NCI-H1436 treated with DMSO at 0.1 percent for 48 hours (cell line): ENCODE measurements around the gene FAM110D.
A peak's percentile ranks its signal among the peaks of the same experiment; 100 is the strongest.

Experiments
- DNase-seq: peaks from one replicate; lab custom pipeline; 2025; lab: John Stamatoyannopoulos, UW

Gene FAM110D

DNA sequence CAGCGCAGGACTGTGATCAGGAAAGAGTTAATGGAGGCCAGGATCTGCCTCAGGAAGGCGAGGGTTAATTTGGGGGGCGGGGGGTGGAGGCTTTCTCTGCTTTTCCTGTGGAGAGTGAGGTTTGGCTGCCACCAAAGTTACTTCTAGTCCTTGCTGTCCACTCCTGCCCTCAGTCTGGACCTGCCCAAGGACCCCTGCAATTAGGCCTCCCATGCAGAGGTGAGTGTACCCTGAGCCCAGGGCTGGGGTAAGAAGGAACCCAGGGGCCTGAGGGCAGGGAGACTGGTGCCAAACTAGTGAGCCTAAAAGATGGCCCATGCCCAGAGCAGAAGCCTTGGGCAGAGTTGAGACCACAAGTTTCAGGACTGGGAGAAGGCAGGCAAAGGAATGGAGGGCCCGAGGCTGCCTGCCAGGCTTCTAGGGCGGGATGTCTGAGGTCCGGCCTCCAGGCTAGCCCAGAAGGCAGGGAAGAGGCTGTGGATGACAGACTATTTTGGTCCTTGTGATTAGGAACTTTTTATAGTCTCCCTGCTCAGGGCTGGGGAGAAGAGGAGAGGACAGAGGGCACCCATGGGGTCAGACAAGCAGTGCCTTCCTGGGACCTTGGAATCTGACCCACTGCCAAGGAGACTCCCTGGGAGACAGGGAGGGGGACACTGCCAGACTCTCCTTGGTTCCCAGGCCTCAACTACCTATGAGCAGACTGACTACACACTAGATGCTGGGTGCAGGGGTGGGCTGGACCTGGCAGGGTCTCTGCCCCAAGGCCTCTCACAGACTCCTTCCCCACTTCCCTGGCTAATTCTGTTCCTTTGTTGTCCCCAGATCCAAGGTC is at the start of gene FAM110D:
TSS of gene FAM110D (plus strand) at position 172 of the 835 bp plus-strand sequence. CDS start 2,213 bp downstream, outside the sequence.
- DNase-seq = no peak

GRCh38 chr1:26109229-26110164 is 49.4 kb upstream of the FAM110D start:
- no peak for DNase-seq

DNA sequence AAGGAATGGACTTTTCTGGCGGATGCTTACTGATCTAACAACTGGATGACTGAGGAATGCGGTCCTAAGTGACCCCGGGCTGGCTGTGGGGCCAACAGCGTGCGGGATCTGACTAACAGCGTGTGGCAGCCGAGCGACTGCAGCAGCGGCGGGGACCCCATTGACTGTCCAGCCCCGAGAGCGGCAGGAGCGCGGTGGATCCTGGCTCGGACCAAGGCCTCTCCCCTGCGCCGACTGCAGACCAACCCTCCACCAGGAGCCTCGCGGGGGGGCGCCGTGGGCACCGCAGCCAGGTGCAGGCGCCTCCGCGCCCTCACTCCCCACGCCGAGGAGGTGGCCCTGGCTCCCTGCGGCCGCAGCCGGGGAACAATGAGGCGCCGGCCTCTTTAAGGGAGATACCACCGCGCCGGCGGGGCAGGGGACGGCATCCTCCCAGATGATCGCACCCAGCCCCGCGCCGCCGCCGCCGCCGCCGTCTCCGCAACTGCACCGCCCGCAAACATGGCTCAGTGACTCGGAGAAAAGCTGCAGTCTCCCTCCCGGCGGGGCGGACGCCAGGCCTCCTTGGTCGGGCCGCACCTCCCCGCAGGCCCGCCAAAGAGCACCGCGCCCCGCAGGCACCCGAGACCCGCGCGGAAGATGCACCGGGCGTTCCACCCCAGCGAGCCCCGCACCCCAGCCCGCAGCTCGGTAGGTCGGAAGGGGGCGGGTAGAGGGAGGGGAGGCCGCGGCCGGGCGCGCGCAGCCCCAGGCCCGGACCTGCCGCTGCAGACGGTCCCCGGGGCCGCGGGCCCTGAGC is 47.9 kb upstream of the FAM110D start:
- no peak for DNase-seq

DNA sequence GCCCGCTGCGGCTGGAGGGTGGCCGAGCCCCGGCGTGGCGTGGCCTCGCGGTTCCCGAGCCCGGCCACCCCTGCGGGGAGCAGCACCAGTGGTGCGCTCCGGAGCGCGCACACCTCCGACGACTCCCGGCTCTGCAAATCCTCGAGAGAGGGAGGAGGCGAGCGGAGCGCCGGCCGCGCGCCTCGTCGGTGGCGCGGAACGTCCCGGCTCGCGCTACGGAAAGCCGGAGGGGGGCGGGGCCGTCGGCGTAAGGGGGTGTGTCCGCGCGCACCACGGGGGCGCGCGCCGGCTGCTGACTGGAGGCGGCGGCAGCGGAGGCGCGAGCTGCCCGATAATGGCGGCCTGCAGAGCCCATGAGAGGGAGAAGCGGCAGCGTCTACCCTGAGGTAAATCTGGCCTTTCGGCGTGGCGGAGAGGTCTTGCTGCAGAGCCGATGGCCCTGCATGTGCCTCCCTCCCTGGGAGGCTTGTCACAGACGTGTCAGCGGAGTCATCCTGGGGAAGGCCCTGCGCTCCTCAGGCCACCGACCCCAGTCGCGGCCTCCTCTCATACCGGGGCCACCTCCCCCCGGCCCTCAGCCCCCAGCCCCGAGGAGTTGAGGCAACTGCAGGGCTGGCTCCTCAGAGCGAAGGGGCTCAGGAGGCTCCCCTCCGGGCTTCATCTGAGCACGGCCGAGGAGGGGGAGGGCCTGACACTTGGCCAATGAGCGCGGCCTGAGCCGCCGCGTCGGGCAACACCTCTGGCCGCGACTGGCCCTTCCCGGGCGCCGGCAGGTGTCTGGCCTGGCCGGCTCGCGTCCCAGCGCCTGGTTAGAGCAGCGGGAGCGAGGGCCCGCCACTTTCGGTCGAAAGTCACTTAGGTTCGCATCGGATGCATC is 47.1 kb upstream of the FAM110D start, which contains the start of gene PDIK1L:
TSS of gene PDIK1L (plus strand) at position 295 of the 877 bp plus-strand sequence. CDS start 2,485 bp downstream, outside the sequence.
- DNase-seq = peak; percentile 68

DNA sequence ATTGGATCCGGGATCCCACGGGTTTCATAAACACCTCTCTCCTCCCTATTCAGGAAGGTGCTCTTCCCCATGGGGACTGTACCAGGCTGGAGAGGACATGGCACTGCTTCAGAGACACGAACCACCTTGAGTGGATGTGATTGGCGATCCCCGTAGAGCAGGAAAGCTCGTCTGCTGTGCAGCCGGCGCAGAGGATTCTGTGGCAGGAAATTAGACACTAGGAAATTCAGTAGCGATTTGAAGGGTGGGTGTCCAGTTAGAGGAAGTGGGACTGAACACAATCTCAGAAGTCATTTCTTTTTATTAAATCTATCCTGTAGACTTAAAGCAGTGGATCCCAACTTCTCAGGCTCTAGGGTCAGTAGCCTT is 46.5 kb upstream of the FAM110D start:
- no peak for DNase-seq

DNA sequence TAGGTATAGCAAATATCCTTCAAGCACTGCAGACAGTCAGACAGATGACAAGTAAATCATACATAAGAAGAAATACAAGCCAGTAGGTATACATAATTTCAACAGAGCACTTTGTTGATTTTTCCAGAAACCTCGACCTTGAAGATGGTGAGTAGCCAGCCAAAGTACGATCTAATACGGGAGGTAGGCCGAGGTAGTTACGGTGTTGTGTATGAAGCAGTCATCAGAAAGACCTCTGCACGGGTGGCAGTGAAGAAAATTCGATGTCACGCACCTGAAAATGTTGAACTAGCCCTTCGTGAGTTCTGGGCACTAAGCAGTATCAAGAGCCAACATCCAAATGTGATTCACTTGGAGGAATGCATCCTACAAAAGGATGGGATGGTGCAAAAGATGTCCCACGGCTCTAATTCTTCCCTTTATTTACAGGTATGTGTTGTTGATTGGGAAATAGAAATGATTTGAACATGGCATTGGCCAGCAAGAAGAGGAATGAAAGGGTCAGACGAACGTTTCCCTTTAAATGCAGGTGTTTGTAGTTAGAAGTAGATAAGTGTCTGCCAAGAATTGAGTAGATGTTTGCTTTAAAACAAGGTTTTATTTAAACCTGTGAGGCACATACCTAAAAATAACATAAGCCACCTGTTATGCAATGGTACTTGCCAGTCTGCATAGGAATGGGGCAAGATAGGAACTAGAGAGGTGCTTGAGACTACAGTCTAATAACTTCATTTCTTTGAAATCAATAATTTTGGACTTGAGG is 44.5 kb upstream of the FAM110D start:
- DNase-seq = no peak

DNA sequence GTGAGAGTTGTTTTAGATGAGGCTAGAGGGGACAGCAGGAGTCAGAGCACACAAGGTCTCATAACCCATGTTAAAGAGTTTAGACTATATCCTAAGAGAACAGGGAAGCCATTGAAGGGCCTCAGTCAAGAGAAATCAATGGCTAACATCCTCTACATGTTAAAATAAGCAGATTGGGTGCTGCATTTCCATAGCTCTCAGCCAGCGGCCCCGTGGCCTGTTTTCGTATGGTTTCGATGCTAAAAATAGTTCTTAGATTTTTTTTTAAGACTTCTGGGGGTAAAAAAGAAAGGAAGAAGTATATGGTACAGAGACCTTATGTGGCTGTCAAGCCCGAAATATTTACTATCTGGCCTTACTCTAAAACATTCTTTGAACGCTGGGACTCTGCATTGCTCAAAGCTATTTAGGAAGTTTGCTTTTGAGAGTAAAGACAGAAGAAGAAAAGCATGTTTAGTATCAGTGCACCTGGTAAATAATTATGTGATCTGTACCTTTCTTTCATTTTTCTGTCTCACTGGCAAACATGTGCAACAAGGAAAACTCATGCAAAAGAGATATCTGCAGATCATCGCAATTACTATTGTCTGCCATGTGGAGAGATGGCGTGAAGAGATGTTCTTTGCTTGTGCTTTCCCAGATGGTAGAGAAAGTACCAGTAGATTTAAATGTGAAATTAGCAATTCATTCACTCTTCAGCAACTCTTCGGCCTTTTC is 38.8 kb upstream of the FAM110D start:
- DNase-seq = no peak

DNA sequence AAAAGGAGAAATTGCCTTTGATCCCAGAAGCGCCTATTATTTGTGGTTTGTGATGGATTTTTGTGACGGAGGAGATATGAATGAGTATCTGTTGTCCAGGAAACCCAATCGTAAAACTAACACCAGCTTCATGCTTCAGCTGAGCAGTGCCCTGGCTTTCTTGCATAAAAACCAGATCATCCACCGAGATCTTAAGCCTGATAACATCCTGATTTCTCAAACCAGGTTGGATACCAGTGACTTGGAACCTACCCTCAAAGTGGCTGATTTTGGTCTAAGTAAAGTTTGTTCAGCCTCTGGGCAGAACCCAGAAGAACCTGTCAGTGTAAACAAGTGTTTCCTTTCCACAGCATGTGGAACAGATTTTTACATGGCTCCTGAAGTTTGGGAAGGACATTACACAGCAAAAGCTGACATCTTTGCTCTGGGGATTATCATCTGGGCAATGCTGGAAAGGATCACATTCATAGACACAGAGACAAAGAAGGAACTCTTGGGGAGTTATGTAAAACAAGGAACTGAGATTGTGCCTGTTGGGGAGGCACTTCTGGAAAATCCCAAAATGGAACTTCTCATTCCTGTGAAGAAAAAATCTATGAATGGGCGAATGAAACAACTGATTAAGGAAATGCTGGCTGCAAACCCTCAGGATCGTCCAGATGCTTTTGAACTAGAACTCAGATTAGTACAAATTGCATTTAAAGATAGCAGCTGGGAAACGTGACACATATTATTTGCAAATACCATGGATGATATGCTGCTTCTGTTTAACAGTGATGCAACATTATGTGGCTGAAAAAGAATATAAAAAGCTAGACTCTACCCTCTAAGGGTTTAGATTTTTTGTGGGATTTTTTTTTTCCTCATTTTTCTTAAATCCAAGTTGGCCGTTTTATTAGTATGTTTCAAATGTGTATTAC is 36.8 kb upstream of the FAM110D start:
- DNase-seq = no peak

- DNase-seq = no peak
Observed at GRCh38 chr1:26122988-26123973, 35.6 kb upstream of the FAM110D start.

DNA sequence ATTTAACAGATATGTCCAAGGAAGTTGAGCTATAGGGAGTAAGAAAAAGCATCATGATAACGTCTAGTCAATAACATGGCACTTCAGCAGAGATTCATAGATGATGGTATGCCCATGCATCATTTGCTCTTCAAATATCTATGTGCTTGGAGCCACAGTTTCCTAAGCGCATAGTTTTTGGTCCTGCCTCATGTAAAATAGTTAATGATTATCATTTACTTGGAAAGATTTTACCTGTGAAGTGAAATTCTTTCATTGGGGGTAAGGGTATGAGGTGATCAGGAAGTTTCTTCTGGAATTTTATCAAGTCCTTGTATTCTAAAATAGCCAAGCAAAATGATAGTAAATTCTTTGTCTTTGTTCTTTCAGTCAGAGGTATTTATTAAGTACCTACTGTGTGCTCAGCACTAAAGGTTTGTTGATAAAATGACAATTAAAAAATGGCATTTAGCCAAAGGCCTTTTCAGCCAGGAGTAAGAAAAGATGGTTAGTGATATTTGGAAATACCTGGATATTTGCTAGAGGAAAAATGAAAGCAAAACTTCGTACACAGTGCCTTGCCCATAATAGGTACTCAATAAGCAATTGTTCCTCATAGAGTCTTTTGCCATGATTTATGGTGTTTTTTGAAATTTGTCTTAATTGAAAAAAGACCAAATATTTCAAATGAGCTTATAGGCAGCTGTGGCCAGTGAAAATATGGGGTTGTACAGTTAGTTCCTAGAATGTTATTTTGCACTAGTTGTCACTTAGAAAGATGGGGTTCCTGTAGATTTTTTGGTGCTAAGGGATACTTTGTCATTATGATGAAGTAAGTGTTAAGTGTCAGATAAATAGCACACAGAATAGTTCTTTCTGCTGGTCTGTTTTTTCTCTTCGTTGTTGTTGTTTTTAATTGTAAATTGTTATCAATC is 34.2 kb upstream of the FAM110D start:
- no peak for DNase-seq

DNA sequence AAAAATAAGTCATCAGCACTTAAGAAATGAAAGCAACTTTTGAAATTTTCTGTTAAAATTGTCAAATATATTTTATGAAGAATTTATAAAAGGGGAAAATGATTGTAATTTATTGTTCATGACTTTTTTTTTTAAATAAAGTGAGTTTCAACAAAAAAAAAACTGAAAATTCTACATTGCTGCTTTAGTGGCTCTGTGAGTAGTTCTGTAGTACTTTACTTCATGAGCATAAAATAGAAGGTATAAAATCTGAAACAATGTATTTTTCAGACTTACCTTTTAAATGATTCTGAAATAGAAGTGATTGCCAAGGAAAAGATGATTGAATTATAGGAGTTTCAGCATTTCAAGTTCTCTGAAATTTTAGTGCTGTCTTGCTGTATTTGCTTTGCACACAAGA is 33.5 kb upstream of the FAM110D start:
- no peak for DNase-seq

DNA sequence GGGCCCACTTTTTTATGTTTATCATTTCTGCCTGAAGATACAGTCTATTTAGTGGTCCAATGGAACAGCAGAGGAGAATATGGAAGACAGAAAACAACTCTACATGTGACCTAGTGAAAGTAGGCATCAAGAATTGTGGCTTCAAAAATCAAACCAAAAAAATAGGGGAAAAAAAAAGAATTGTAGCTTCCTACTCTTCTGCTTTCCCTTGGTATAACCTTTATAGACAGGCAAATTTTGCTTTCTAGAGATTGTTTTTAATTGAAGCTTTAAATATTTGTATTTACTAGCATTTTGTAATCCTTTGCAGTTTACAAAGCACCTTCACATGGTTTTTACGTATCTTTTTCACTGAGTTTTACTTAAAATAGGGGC is 32.9 kb upstream of the FAM110D start:
- no peak for DNase-seq

GRCh38 chr1:26126321-26127084 is 32.4 kb upstream of the FAM110D start:
- DNase-seq = peak; percentile 88

GRCh38 chr1:26127235-26128163 is 31.4 kb upstream of the FAM110D start:
- DNase-seq = no peak
